G401 (cell line): ENCODE measurements around the gene SCAMP2. TPM values are rescaled to one million over a fixed set of nuclear protein-coding genes. Genes with fewer than 3 reads are reported as not detected.
A peak's percentile ranks its signal among the peaks of the same experiment; 100 is the strongest.

ENCODE experiments used
- DNase-seq: peaks from one replicate; pipeline ENCODE4 v3.0.0-alpha.2; 2015; ENCODE audit warnings: low spot score
- in situ Hi-C: cut with HindIII; loops from 2 replicates; pipeline ENCODE4 v1.10.0; 2016; ENCODE audit warnings: low sequenced_read_pairs, mixed read lengths
- total RNA-seq: library from RNA; depleted of rRNA; stranded (reverse); fragments of >200 nt; shearing (Covaris generic); gene quantifications from 2 replicates; pipeline ENCODE4 v1.2.3, GENCODE V29; 2014

SCAMP2 gene
- total RNA-seq, 1 experiment from 2014 or later = 13.2 TPM

DNA sequence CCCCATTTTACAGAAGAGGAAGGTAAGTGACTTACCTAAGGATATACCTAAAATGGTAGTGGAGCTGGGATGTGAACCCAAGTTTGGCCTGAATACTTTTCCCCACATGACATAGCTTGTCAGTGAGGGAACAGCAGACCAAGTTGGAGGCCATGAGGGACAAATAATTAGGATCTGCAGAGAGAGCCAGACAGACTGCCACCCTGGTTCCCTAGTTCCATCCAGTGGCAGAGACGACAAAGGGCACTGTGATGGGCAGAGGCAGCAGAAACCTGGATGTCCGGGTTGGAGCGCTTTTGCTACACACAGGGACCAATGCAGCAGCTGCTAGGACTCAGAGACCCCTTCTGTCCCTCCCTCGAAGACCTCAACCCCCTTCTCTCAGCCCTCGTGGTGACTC lies 45.6 kb downstream of the SCAMP2 start:
- in situ Hi-C loops = no loop called here
- DNase-seq = no peak

DNA sequence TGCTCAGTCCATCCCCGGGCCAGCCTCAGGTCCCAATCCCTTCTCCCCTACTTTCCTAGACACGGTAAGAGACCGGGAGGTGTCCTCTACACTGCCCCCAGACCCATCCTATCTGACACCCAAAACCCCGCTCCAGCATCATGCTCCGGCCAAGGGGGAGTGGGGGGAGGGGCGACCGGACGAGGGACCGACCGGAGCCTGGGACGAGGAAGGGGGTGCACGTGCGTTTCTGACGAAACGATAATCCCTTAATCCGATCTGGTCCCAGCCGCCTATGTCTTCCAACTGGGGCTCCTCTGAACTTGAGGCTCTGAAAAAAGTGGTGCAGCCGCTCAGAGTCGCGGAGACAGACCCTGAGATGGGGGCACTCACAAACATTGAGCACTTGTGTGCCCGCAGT lies 46.2 kb downstream of the SCAMP2 start:
- DNase-seq = no peak
- in situ Hi-C loops = no loop called here

DNA sequence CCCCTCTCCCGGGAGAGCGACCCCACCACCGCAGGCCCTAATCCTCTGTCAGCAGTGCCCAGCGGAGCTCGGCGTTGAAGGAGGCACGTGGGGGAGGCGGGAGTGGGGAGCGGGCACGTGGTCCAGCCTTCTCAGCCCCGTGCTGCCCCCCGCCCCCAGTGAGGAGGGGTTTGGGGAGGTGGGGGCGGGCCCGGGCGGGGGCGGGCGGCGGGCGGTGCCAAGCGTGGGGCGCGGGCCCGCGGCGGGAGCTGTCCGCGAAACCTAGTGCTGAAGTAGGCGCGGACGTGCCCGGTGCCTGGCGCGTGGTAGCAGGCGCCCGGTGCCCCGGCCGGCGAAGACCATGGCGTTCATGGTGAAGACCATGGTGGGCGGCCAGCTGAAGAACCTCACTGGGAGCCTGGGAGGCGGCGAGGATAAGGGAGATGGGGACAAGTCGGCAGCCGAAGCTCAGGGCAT lies 46.8 kb downstream of the SCAMP2 start, which contains the start of gene CPLX3:
CPLX3 (plus strand) TSS at position 264 of the 456 bp plus-strand sequence; CDS start at position 341, 77 bp downstream.
- DNase-seq = no peak
- in situ Hi-C loops = no loop called here

DNA sequence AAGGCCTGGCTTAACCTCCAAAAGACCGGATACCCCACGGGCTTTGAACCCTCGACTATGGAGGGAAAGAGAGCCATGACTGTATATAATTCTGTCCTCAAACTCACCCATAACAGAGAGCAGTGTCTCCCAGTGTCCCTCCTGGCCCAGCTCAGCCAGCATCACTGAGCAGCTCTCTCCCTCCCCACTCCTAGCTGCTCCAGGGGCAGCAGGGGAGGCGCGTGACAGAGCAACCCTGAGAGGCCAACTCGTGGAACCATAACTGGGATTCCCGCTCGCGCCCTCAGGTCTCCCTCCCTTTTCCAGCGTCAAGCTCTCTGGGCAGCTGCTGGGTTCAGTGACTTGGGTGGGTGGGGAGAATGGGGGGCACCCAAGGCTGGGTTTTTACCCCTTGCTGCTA lies 47.3 kb downstream of the SCAMP2 start:
- no peak for DNase-seq
- in situ Hi-C loops = no loop called here

DNA sequence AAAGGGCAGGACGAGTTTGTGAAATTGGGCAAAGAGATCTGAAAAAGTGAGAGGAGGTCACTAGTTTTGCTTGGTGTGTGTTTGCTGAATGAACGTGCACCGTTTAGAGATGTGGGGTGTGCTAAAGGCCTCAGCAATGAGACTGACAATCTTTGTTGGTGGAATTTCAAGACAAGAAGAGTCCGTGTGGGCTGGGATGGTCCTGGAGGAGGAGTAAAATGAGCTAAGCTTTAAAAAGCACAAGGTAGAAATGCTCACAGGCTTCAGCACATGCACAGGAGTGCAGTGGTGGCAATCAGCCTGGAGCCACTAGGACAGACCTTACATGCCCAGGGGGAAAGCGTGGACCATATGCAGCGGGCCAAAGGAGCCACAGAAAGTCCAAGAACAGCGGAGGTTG lies 48.2 kb downstream of the SCAMP2 start:
- in situ Hi-C loops = no loop called here
- no peak for DNase-seq

DNA sequence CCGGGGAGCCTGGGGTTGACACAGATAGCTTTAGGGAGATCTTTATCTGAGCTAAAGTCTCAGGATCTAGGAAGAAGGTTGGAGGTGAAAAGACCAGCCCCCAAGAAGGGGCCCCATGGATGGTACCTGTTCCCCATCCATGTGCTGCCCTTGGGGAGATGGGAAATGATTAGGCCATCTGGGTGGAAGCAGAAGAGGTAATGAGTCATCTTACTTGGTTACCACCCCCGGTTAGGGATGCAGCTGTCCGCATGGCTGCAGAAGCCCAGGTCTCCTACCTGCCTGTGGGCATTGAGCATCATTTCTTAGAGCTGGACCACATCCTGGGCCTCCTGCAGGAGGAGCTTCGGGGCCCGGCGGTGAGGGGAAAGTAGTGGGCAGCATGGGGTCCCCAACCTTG lies 49.8 kb downstream of the SCAMP2 start:
- in situ Hi-C loops = no loop called here
- DNase-seq = no peak

DNA sequence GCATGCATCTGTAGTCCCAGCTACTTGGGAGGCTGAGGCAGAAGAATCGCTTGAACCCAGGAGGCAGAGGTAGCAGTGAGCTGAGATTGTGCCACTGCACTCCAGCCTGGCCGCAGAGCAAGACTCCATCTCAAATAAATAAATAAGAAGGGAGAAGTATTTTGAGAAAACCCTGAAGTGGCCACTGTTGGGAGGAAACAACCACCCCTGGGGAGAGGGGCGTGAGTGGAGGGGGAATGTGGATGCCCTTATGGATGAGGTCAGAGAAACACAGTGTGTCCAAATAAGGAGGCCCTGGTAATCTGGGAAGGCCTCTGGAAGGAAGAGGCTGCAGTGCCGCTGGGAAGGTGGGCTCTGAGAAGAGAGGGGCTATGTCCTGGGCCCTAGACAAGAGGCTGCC lies 50.9 kb downstream of the SCAMP2 start:
- in situ Hi-C loops = no loop called here
- DNase-seq = no peak

DNA sequence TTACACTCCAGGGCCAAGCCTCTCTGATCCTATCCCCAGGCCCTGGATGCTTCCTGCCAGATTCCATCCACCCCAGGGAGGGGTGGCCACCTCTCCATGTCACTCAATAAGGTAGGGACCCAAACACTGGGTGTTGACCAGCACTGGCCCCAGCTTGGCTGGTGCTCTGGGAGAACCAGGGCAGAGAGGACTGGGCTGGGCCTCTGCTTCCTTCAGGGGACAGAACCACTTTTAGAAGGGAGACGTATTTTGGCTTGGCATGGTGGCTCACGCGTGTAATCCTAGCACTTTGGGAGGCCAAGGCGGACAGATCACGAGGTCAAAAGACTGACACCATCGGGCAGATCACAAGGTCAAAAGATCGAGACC lies 51.4 kb downstream of the SCAMP2 start:
- no peak for DNase-seq
- in situ Hi-C loops = no loop called here

DNA sequence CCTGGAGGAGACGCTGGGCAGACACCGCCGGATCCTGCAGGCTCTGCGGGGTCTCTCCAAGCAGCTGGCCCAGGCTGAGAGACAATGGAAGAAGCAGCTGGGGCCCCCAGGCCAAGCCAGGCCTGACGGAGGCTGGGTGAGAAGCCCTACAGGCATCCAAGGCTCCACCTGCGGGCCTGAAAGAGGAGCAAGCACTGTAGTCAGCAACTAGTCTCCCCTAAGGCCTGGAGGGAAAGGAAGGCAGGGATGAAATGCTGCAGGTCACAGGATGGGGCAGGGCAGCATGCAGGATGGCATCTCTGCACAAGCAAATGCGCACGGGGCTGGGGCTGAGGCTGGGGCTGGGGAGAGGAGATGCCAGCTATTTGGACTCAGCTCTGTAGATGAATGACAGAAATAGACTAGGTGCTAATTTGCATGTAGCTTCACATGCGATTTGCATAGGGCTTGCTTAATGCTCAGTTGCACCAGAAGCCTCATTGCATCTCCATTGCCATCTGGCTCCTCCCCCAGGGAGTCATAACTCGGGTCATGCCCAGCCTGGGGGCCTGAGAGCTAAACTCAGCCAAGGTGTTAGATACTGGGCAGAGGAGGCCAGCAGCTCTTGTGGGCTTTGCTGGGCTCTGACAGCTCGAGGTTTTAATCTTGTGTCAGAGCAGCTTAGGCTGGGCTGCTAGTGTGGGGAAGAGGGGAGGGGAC lies 51.9 kb downstream of the SCAMP2 start:
- in situ Hi-C loops = no loop called here
- DNase-seq = peak; percentile 73

DNA sequence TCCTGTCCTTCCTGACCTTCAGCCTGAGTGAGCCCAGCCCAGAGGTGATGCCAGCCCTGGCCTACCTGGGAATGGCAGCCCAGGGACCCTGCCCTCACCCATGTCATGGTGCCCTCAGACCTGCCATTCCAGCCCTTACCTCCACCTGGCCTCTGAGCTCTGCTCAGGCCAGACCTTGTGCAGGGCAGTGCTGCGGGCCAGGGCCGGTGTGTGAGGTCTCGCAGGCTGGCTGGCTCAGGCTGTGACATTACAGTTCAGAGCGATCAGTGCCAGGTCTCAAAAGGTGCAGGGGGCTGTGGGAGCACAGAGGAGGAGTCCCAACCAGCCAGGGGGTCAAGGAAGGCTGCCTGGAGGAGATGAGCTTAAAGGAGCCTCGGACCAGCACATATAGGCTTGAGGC lies 53.1 kb downstream of the SCAMP2 start:
- in situ Hi-C loops = no loop called here
- DNase-seq = no peak

DNA sequence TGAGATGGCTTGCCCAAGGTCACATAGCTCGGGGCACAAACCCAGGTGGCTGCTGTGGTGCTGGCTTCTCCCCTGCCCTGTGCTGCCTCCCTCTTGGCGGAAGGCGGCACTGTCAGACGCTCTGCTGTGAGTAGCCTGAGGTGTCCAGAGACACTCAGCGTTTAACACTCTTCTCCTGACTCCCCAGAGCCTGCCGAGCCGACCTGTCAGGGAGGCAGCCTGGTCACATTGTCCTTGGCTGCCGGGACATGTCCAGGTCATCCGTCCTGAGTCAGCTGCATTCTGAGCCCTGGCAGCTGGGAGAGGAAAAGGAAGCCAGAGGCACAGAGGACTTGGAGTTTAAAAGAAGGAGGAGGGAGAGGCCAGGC lies 55.8 kb downstream of the SCAMP2 start:
- no peak for DNase-seq
- in situ Hi-C loops = loop anchor here (5.0 kb wide), 1 partner anchor 40 kb away; no protein-coding TSS in a partner anchor

DNA sequence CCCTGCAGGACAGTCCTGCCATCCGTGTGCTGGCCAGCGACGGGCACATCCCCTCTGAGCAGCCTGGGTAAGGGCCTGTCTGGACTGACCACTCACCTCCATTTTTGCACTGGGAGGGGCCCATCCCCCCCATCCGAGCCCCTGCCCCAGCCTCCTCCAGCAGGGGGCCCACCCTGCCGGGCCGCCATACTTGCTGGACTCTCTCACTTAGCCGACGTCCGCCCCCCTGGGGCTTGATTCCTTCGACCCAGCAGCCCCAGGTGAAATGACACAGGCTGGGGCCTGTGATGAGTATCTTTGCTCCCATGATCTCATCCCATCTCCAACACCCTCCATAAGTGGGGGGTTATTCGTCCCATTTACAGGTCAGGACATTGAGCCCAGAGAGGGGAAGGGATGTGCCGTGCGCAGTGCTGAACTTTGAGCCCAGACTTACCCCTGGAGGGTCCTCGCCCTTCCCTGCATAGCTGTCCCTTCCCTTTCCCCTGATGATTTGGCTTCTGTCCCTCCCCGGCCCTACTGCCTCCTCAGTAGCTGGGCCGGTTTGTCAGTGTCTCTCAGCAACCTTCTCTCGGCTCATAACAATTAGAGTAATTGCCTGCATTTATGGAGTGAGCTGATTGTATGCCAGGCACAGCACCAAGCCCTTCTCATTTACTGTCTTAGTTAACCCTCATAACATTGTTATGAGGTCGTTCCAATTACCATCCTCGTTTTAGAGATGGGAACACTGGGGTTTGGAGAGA lies 56.4 kb downstream of the SCAMP2 start:
- DNase-seq = peak; percentile 68
- in situ Hi-C loops = loop anchor here (5.0 kb wide), 1 partner anchor 39 kb away; no protein-coding TSS in a partner anchor

DNA sequence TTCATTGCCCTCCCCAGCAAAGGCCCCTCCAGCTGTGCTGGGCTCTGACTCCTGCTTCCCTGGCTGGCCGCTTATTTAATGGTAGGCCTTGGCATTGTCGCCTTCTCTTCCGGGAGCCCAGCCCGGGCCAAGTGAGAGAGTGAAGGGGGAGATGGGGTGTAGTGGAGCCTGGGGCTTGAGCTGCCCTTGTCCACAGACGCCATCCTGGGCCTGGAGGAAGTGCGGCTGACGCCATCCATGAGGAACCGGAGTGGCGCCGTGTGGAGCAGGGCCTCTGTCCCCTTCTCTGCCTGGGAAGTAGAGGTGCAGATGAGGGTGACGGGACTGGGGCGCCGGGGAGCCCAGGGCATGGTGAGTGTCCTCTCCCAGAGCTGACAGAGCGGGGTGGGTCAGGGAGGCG lies 57.2 kb downstream of the SCAMP2 start:
- DNase-seq = no peak
- in situ Hi-C loops = loop anchor here (5.0 kb wide), 1 partner anchor 39 kb away; no protein-coding TSS in a partner anchor

DNA sequence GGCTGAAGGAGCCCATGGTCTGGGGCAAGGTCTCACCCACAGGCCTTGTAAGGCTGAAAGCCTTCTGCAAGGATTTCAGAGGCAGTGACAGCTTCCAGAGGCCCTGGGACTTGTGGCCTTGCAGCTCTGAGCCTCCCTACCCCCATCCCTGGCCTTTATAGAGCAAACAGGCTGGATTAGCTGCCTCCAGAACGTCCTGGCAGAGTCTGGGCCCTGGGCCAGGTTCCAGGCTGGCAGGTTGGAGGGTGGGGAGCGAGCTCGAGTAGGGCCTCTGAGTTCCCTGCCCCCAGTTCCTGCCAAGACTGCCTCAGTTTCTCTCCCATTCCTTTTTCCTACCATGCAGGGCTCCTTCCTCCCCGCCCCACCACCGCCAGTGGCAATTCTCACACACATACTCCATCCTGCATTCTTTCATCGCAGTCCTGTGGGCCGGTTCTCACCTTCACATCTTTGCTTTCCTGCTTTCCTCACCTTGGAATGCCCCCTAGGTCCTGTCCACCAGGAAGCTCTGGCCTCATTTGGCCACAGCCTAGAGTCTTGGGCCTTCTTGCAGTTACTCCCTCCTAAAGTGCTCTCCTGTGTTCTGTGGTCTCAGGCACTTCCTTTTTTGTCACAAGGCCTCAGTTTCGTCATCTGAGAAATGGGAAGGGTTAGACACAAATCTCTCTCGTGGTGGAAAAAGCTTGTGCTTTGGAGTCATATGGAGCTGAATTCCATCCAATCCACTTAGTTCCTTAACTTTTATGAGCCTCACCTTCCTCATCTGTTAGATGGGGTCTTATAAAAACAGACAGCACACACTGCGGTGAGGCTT lies 57.8 kb downstream of the SCAMP2 start:
- in situ Hi-C loops = loop anchor here (5.0 kb wide), 1 partner anchor 38 kb away; no protein-coding TSS in a partner anchor
- DNase-seq = peak; percentile 91

DNA sequence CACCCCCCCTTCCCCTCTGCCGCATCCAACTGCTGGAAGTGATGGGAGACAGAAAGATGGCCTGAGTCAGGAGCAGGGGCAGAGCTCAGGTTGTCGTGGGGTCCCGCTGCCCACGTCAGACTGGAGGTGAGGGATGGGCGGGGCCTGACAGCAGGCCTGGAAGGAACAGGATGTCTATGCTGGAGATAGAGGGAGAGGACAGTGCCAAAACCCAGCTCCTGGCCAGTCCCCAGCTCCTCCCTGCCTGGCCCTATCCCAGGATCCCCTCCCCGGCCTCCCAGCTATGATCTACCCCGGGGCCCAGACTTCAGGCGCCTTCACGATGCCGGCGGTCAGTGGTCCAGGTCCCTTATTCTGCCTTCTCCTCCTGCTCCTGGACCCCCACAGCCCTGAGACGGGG lies 60.6 kb downstream of the SCAMP2 start, which contains the start of gene LMAN1L:
LMAN1L (plus strand) TSS at position 303 of the 400 bp plus-strand sequence; CDS start at position 323, 20 bp downstream.
- in situ Hi-C loops = no loop called here
- DNase-seq = peak; percentile 87

DNA sequence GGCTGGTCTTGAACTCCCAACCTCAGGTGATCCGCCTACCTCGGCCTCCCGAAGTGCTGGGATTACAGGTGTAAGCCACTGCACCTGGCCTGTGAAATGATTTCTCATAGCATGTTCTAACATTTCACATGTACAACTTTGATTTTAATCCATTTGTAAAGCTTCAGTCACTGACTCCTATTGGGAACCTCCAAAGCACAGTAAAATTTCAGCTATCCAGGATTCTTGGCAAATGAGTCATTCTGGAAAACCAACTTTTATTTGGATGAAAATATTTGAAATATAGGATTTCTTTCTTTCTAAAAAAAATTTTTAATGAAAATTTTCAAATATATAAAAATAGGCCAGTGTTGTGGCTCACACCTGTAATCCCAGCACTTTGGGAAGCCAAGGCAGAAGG lies 63.2 kb downstream of the SCAMP2 start:
- in situ Hi-C loops = no loop called here
- no peak for DNase-seq

DNA sequence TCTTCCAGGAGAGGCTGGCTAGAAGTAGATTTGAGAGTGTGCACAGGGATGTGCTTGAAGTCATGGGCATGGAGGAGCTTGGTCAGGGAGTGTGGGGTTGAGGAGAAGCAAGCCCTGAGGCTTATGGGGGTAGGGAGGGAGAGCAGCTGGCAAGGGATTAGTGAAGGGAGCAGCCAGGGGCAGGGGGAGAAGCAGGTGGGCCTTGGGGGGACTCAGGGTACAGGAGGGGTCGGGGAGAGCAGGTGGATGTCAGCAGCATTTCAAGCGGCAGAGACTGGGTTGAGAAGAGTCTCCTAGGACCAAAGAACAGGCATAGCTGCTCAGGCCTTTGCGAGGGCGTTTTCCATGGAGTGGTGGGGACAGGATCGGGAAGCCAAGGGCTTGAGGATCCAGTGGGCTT lies 63.9 kb downstream of the SCAMP2 start:
- in situ Hi-C loops = no loop called here
- DNase-seq = no peak

DNA sequence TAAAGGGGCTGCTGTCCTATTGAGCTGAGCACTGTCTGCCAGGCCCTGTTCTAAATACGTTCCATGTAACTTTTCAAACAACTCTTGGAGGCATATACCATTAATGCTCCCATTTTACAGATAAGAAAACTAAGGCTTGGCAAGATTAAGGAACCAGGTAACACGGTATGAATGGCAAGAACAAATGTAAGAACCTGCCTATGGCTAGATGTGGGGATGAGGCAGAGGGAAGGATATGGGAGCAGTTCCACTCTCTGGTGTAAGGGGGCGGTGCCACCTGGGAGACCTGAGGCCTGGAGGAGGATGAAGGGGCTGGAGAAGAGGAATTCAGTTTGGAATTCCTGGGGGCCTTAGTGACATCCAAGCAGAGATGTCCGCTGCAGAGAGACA lies 64.3 kb downstream of the SCAMP2 start:
- DNase-seq = no peak
- in situ Hi-C loops = no loop called here

DNA sequence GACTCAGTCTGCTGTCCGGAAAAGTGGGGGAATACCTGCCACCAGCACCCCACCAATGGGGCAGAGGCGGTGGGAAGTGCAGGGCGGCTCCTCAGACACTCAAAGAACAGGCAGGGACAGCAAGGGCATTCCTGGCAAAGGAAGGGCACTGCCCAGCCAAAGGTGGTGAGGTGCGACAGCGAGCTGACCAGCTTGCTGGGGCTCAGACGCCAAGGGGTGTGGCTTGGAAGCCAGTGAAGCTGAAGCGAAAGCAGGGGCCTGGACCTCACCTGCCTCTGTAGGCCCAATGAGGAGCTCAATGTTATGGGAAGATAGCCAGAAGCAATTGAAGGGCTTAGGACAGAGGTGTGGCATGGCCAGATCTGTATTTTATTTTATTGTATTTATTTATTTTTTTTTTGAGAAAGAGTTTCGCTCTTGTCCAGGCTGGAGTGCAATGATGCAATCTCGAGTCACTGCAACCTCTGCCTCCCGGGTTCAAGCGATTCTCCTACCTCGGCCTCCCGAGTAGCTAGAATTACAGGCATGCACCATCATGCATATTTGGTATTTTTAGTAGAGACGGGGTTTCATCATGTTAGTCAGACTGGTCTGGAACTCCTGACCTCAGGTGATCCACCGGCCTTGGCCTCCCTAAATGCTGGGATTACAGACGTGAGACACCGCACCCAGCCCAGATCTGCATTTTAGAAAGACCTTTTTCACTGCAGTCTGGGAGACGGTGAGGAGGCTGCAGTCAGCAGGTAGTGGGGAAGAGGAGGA lies 64.9 kb downstream of the SCAMP2 start:
- in situ Hi-C loops = no loop called here
- DNase-seq = peak; percentile 89
